Astrocyte of the spinal cord (primary cell): Measurements from ENCODE around the gene GALNTL6.
"Not testable (repeated sequence)": the region's sequence is repeated elsewhere in the genome, so short reads cannot be mapped to it uniquely, and the experiment has no call there.

Experiments used
- DNase-seq: peaks from one replicate; pipeline ENCODE4 v3.0.0; 2011; ENCODE audit warnings: low read depth, low spot score
- H3K4me3 ChIP-seq: 2 replicates; pipeline ENCODE4 v1.5.1; 2011; ENCODE audit warnings: low read depth, mild to moderate bottlenecking, low read length, moderate library complexity
- in situ Hi-C: cut with HindIII; loops from 2 replicates; pipeline ENCODE4 v1.10.0; 2017; ENCODE audit warnings: low sequenced_read_pairs
- TF ChIP-seq, protein P1 (sequence below): IDR thresholded peaks from 2 replicates; pipeline ENCODE4 v1.5.1; 2012; ENCODE audit warnings: low read depth, mild to moderate bottlenecking, low read length, inconsistent platforms

Gene GALNTL6

DNA sequence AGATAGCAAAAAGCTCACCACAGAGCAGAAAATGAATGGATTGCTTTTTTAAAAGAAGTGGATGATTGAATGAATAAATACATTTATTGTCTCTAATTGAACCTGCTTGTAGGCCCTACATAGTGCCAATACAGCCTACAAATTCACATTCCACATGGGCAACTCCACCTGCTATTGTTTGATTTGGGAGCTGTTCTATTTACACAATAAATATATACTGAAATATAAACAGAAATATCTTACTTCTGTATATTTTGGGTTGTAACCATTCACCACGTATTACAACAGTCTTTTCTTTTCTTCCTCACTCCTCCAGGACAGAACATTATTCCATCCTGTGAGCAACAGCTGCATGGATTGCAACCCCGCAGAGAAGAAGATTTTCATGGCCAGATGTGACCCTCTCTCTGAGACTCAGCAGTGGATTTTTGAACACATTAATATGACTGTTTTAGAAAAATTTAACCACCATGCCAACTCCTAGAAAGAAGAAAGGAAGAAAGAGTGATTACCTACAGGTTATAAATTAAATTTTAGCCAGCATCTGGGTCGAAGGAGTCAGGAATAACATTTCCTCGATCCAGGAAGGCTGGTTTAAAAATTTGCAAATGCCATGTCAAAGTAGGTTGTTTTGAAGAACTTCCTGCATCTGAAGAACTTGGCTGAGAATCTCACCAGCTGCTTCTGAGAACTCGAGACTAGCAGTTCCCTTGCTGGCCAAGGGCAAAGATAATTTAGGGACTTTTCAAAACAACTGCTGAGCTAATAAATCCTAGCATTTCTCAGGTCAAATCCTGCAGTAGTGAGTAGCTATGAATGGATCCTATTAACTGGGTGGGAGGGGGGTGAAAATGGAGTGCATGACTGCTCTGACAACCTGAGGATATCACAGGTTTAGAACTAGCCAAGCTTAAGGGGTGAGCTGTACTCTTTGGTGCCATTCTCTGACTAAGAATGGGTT, 1226.7 kb downstream of the GALNTL6 start:
- TF ChIP-seq, protein P1, sequence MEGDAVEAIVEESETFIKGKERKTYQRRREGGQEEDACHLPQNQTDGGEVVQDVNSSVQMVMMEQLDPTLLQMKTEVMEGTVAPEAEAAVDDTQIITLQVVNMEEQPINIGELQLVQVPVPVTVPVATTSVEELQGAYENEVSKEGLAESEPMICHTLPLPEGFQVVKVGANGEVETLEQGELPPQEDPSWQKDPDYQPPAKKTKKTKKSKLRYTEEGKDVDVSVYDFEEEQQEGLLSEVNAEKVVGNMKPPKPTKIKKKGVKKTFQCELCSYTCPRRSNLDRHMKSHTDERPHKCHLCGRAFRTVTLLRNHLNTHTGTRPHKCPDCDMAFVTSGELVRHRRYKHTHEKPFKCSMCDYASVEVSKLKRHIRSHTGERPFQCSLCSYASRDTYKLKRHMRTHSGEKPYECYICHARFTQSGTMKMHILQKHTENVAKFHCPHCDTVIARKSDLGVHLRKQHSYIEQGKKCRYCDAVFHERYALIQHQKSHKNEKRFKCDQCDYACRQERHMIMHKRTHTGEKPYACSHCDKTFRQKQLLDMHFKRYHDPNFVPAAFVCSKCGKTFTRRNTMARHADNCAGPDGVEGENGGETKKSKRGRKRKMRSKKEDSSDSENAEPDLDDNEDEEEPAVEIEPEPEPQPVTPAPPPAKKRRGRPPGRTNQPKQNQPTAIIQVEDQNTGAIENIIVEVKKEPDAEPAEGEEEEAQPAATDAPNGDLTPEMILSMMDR: no peak
- in situ Hi-C loops: no loop called here
- no peak overlapping the region for H3K4me3 ChIP-seq
- peak; percentile 34 for DNase-seq

GRCh38 chr4:173041482-173041881, 1228.3 kb downstream of the GALNTL6 start:
- no peak overlapping the region for H3K4me3 ChIP-seq
- DNase-seq: no peak
- in situ Hi-C loops: no loop called here
- TF ChIP-seq, protein P1: no peak

DNA sequence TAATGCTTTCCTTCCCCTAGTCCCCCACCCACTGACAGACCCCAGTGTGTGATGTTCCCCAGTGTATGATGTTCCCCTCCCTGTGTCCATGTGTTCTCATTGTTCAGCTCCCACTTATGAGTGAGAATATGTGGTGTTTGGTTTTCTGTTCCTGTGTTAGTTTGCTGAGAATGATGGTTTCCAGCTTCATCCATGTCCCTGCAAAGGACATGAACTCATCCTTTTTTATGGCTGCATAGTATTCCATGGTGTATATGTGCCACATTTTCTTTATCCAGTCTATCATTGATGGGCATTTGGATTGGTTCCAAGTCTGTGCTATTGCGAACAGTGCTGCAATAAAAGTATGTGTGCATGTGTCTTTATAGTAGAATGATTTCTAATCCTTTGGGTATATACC, 1228.9 kb downstream of the GALNTL6 start:
- not testable (repeated sequence) for DNase-seq

GRCh38 chr4:173044340-173044739, 1231.1 kb downstream of the GALNTL6 start:
- no peak overlapping the region for H3K4me3 ChIP-seq
- DNase-seq: no peak
- TF ChIP-seq, protein P1: no peak
- in situ Hi-C loops: no loop called here

More for the DNA sequence above, 1228.9 kb downstream of the GALNTL6 start:
- in situ Hi-C loops, H3K4me3 ChIP-seq: not testable (repeated sequence)

GRCh38 chr4:173045571-173045970, 1232.4 kb downstream of the GALNTL6 start:
- in situ Hi-C loops: no loop called here
- no peak overlapping the region for H3K4me3 ChIP-seq
- no peak for DNase-seq
- TF ChIP-seq, protein P1: no peak

GRCh38 chr4:173046144-173046543, 1232.9 kb downstream of the GALNTL6 start:
- in situ Hi-C loops: no loop called here
- no peak overlapping the region for H3K4me3 ChIP-seq
- TF ChIP-seq, protein P1: no peak
- DNase-seq: no peak

DNA sequence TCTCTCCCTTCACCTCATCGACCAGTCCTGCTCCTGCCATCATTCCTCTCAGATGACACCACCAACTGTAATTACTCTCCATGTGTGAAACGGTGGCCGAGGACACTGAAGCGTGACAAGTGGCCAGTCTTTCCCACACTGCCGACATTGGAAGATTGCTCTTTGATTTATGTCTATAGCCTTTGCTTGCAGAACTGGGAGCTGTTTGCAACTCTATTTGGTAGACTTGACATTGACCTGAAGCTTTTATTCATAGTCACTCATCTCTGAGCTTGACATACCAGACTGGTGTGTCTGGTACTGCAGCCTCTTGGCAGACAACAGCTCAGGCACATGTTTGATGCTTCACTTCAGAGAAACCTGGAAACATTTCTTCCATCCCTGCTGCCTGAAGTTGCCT, 1233.6 kb downstream of the GALNTL6 start:
- no peak for DNase-seq
- in situ Hi-C loops: no loop called here
- H3K4me3 ChIP-seq: no peak overlapping the region
- TF ChIP-seq, protein P1: no peak
